ENCODE measurements around the gene PXDN.

DNA sequence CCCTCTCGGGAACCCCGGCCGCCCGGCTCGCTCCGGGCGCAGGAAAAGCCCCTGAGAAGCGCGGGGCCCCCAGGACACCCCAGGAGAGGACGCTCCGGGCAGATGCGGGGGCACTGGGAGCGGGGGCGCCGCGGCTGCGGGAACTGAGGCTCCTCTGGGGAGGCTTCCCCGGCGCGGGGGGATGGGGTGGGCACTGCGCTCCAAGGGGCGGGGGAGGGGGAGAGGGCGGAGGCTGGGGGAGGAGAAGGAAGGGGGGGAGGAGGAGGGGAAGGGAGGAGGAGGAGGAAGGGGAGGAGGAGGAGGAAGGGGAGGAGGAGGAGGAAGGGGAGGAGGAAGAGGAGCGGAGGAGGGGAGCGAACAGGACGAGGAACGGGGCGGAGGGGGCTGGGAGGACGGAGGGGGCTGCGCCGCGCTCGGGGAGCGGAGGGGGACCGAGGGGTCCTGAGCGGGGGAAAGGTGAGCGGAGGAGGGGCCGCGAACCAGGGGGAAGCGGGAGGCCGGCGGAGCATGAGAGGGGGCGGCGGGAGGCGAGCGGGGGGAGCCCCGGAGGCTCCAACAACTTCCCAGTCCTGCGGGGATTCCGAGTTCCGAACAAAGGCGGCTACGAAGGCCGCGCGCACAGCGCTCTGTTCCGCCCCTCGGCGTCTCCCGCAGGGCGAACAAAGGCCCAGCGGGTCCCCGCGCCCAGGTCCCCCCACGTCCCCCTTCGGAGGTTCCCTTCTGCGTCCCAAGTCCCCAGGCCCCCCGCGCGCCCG lies 742 bp downstream of the PXDN start:
- TF ChIP-seq CTCF (IDR thresholded peaks at IDR 0.05; ENCODE audit: low read length) = no peak
- TF ChIP-seq EZH2 (optimal IDR thresholded peaks at IDR 0.05; ENCODE audit: low read depth, low read length) = no peak

Data from MM.1S (cell line).